ENCODE results near the gene PMP22.
"Not testable (repeated sequence)": the region's sequence is repeated elsewhere in the genome, so short reads cannot be mapped to it uniquely, and the experiment has no call there.

The PMP22 gene

GRCh38 chr17:15250135-15250860, 14.8 kb downstream of the PMP22 start:
- FAIRE-seq: no peak

GRCh38 chr17:15249487-15249886, 15.6 kb downstream of the PMP22 start:
- FAIRE-seq: no peak

DNA sequence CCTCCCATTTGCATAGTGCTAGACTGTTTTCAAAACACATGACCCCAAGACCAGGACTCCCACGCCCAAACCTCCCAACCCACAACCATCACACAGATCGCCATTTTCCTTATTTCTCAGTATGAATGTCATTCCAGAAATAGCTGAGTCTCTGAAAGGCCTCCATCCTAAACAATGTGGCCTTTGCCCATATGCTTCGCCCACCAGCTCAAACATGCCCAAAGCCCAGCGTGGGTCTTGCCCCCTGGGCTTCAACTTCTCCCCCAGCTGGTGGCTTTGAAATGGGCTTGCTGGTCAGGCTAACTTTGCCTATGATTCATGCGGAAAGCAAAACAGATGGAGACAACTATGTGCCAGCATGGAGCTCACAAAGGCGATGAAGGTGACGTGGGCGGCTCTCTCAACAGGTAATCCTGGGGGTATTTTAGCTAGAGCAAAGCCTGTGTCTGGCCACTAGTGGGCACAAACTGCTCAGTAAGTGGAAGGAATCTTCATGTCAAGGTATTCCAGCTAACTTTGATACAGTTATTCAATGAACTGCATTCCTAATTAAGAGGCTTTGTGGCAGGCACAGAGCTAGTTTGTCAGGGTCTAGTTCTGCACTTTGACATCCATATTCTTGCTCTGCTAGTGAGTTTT, 17.1 kb downstream of the PMP22 start:
- FAIRE-seq: no peak

GRCh38 chr17:15245054-15245453, 20.1 kb downstream of the PMP22 start:
- no peak for FAIRE-seq

- FAIRE-seq: no peak
These were observed 24.5 kb downstream of the PMP22 start for GRCh38 chr17:15240644-15241043.

DNA sequence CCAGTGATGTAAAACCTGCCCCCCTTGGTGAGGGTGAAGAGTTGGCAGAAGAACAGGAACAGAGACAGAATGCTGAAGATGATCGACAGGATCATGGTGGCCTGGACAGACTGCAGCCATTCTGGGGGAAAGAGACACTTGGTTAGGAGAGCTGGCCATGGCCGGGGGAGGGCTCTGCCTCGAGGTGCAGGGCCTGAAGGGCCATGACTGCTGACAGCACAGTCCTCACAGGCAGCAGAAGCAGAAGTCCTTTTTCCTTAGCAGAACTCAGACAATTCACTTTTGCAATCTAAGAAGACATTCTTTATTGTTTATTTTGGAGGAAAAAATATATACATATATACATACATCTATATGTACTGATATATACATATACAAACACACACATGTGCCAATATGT, 25.6 kb downstream of the PMP22 start:
- FAIRE-seq: no peak

GRCh38 chr17:15238676-15239422, 26.3 kb downstream of the PMP22 start:
- FAIRE-seq: no peak

GRCh38 chr17:15238057-15238456, 27.1 kb downstream of the PMP22 start:
- FAIRE-seq: no peak

- FAIRE-seq: no peak
These were observed 28.1 kb downstream of the PMP22 start for GRCh38 chr17:15237106-15237425.

DNA sequence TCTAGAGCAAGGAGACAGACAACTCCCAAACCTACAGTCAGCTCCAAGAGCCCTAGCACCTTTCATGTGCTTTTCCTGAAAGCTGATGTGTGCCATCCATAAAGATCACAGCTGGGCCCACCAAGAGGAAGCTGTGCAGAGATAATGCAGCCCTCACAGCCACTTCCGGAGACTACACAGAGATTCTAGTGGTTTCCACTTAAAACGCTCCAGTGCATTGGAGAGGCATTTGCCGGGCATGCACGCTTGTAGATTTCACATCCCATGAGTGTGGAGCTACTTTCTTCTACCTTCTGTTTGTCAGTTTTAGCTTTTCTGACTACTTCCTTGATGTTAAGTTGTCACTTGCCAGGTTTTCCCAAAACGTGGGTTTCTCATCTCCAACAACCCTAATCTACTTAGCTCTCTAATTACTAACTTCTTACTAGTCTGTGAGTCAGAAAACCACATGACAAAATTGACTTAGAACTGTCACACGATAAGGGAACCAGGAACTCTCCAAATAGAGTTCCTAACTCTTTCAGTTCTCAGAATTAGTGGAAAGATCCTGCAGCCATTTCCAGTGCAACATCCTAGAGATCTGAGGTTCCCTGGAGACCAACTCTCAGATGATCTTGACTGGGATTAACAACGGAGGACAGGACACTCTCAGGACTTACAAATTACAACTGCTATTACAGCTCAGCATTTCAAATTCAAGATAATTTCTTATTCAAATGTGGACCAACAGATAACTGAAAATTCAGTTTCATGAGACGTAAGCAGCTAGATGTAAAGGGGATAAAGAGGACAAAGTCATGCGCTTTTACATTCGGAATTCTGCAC, 28.6 kb downstream of the PMP22 start:
- FAIRE-seq: no peak

GRCh38 chr17:15233971-15234370, 31.2 kb downstream of the PMP22 start:
- FAIRE-seq: no peak

DNA sequence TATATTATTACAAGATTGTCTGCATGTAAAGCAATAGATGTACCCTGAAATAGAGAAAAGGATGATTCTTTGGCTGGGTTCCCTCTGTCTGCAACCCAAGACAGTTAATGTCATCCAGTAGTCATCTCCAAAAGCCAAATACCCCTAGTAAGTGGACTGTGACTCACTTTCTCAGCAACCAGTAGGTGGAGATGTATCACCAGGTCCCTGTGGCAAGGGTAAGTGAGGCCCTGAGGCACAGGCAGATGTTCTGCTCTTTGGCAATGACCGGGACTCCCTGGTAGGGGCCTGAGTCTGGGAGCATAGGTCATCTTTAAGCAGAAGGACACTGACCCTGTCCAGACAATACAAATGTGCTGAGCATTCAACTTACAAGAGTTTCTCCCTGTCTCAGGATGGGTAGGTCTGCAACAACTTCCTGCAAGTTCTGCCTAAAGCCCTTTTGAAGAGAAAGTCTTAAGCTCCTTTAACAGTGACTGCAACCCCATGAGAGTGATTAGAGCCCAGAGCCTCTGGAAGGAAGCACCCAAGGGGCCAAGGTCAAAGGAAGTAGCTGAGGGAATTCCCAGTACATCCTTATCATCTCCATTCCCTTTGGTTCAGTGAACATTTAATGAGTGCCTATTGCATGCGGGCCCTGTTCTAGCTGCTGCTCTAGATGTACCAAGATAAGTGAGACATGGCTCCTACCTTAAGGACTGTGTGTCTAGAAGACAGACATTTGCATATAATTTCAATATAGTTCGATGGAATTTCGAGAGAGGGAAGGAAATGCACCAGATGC, 31.9 kb downstream of the PMP22 start:
- no peak for FAIRE-seq

- no peak for FAIRE-seq
These were observed 32.6 kb downstream of the PMP22 start for GRCh38 chr17:15232517-15232915.

DNA sequence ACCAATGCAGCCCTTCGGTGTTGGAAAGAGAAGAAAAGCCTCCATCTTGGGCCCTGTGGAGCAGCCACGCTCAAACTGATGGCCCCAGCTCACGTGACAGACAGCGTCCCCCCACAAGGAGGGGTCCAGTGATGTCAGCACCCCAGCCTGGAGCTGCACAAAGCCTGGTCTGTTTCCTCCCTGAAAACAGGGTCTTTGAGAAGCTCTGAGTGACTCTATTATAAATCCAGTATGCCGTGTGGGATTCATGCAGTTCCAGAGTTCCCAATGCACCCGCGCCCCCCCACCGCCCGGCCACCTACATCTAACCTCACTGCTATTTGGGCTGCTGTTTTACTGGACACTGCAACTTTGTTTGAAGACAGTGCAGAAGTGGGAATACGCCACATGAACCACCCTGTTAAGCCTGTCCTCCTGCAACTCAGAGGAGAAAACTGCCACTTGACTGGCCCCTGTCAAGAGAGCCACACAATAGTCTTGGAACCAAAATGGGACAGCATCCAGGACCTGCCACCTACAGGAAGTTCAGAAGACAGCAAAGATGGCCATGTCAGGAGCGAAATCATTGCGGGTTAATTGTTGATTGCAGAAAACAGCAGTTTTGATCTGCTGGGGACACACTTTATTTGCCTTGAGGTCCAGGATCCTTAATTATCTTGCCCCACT, 33.1 kb downstream of the PMP22 start:
- no peak for FAIRE-seq

DNA sequence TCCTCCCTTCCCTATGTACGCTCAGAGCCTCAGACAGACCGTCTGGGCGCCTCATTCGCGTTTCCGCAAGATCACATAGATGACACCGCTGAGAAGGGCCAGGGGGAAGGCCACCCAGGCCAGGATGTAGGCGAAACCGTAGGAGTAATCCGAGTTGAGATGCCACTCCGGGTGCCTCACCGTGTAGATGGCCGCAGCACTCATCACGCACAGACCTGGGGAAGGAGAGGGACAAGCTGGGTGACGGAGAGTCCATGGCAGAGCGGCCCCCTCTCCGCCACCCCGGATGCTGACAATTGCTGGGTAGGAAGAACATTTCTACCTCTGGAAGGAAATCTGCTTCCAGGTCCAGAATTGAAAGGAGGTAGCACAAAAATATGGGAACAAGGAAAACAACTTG, 34.3 kb downstream of the PMP22 start:
- FAIRE-seq: no peak

DNA sequence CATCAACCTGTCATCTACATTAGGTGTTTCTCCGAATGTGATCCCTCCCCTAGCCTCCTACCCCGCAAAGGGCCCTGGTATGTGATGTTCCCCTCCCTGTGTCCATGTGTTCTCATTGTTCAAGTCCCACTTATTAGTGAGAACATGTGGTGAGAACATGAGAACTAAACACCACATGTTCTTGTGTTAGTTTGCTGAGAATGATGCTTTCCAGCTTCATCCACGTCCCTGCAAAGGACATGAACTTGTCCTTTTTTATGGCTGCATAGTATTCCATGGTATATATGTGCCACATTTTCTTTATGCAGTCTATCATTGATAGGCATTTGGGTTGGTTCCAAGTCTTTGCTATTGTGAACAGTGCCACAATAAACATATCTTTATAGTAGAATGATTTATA, 43.3 kb downstream of the PMP22 start:
- not testable (repeated sequence) for FAIRE-seq

- no peak for FAIRE-seq
These were observed 44.3 kb downstream of the PMP22 start for GRCh38 chr17:15220785-15221184.

DNA sequence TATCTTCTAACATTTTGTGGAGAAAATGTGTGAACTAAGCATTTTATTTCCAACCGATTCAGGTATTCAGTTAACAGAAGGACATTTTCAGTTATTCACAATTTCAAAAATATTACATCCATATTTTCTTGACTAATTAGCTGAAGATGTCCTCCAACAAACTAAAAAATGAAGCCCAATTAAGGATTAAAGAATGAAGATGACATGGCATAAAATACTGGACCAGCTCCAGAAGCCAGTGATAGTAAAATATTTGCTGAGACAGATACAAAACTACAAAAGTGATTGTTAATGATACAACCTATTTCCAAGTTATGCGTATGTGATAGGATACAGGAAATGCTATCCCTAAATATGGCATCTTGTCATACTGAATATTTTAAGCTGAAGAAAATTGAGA, 48.6 kb downstream of the PMP22 start:
- no peak for FAIRE-seq

DNA sequence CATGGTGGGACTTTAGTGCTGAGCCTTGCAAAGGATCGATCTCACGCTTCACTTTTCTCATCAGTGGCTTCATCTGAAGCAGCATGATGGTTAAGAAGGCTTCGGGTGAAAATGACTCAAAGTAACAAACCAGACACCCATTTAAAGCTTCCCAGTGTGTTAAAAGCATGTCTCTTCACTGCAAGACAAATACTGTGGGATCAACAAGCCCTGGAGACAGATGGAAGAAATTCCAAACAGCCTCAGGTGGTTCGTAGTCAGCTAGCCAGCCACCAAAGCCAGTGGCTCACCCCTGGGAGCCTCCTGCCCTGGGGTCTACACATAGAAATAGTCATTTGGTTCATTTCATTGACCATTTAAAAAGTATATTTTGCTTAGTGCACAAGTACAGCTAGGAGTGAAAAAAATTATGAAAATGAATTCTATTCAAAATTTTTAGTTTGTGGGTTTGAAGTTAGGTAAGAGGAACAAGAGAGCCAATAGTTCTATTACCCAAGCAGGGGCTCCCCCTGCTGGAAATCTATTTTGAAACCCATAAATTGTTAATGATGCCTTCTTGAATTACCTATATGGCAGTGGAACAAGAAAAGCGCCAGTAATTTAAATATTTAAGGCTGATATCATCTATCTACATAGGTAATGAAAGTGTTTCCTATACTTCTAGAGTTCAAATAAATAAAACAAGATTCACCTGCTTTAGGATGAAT, 51.6 kb downstream of the PMP22 start:
- no peak for FAIRE-seq

- no peak for FAIRE-seq
These were observed 54.9 kb downstream of the PMP22 start for GRCh38 chr17:15210247-15210646.

GRCh38 chr17:15203062-15203461, 62.1 kb downstream of the PMP22 start:
- not testable (repeated sequence) for FAIRE-seq
